EH (cell line): Measurements from ENCODE around the gene EXOC4.
A peak's percentile ranks its signal among the peaks of the same experiment; 100 is the strongest.

Experiments
- DNase-seq: peaks from one replicate; pipeline ENCODE4 v3.0.0-alpha.2; 2015; ENCODE audit warnings: low read depth

EXOC4 gene

DNA sequence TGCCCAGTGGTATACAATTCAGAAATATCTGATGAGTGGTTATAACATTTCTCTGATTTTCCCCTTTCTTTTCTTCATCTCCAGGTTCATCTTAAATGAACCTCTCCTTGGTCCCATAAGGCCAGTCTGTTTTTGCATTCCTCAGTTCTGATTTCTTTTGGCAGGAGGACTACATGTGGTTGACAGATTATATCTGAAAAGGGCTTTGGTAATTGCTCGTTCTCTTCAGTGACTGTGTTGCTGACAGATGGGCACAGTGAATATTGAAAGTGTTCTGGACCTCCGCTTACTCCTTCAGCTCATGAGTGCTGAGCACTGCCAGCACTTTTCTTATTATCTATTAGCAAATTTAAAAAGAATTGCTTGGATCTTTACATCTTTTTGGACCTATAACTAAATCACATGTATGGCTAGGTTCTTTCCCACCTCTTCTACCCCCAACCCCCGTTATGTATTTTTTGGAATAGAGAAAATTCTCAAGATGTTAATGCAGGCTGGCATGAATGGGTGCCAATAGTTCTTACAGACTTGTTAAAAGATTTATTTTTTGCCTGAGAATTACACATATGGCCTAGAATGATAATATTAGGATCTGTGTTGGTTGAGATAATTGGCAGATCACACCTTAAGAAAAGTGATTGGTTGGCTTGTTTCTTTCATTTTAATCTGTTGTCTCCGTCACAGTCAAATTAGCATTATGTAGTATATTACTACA is 323.0 kb downstream of the EXOC4 start:
- peak; percentile 43 for DNase-seq

- DNase-seq = no peak
These were observed 323.8 kb downstream of the EXOC4 start for GRCh38 chr7:133576612-133577168.

GRCh38 chr7:133582766-133583523 is 330.1 kb downstream of the EXOC4 start:
- DNase-seq = peak; percentile 92

GRCh38 chr7:133583545-133584171 is 330.8 kb downstream of the EXOC4 start:
- no peak for DNase-seq

DNA sequence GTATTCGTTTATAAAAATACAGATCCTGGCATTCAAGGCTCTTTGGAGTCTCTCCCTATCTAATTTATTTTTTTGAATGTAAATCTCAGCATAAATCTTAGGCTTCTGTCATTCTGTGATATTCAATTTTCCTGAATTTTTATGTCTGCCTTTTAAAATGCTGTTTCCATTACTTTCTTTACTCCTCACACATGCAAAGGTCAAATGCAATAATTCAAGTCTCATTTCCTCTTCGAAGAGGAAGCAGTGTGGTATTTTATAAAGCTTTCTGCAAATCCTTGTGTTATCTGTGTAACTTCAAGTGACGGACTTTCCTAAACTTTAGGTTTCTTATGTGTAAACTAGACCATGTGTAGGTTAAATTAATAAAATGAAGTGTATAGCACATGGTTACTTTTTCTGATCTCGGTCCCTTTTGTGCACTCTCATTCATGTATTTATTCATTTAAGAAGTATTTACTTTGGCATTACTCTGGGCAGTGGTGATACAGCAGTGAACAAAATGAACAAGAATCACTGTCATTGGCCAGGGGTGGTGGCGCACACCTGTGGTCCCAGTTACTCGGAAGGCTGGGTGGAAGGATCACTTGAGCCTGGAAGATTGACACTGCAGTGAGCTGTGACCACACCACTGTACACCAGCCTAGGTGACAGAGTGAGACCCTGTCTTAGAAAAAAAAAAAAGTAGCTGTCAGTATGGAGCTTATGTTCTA is 332.2 kb downstream of the EXOC4 start:
- no peak for DNase-seq

DNA sequence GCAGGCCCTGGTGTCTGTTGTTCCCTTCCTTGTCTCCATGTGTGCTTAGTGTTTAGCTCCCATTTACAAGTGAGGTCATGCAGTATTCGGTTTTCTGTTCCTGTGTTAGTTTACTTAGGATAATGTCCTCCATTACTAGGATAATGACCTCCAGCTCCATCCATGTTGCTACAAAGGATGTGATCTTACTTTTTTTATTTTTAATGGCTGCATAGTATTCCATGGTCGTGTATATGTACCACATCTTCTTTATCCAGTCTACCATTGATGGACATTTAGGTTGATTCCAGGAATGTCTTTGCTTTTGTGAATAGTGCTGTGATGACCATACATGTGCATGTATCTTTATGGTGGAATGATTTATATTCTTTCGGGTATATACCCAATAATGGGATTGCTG is 333.4 kb downstream of the EXOC4 start:
- no peak for DNase-seq

DNA sequence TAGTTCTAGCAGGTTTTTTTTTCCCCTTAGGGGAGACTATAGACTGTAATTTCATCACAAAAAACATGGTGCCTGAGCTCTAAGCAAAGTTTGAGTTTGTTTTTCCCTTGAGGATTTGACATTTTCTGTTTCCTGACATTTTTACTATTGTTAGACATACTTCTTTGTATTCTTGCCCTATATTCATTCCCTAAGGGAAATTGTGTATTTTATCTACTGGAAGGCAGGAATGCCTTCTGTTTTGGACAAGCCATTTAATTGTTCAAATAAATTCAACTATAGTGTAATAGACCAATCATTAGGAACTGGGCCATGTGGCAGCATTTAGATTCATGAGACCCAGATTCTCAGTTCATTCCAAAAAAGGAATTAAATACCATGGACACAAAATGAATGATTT is 335.0 kb downstream of the EXOC4 start:
- peak; percentile 23 for DNase-seq

DNA sequence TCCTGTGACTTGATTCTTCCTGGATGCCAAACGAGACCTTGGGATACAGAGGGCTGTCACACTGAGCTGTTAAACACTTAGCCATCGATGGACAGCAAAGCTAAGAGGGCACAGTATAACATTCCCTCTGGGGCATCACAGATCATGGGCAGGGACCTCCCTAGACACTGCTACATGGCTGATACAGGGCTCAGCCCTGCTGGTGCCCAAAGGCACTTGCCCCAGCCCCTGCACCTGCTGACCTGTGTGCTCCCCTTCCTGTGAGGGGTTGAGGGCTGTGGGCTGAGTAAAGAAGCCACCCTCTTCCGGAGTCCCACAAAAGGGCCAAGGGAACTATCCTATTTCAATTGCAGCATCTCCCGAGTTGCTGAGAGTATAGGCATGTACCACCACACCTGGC is 337.9 kb downstream of the EXOC4 start:
- DNase-seq = no peak

- no peak for DNase-seq
These were observed 338.9 kb downstream of the EXOC4 start for GRCh38 chr7:133591704-133592340.

- DNase-seq = no peak
These were observed 340.7 kb downstream of the EXOC4 start for GRCh38 chr7:133593561-133593960.

- DNase-seq = no peak
These were observed 348.7 kb downstream of the EXOC4 start for GRCh38 chr7:133601617-133602016.

- DNase-seq = peak; percentile 34
These were observed 349.4 kb downstream of the EXOC4 start for GRCh38 chr7:133602291-133602690.

GRCh38 chr7:133606991-133607390 is 354.1 kb downstream of the EXOC4 start:
- DNase-seq = no peak

DNA sequence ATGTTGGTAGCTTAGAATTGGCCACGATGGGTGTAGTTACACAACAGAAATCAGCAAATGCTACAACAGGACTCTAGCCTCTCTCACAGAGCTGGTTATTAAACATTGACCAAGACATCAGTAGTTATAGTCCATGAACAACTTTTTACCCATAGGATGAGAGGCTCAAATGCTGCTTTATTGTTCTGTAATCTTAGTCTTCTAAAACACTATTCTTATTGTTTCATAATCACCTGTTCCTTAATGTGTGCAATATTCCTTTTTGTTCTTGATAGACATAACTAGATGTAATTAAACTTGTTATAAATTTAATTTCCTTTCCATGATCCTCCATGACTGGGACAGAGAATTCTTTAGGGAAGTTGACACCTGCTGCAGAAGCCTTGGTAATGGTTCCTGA is 356.9 kb downstream of the EXOC4 start:
- no peak for DNase-seq

DNA sequence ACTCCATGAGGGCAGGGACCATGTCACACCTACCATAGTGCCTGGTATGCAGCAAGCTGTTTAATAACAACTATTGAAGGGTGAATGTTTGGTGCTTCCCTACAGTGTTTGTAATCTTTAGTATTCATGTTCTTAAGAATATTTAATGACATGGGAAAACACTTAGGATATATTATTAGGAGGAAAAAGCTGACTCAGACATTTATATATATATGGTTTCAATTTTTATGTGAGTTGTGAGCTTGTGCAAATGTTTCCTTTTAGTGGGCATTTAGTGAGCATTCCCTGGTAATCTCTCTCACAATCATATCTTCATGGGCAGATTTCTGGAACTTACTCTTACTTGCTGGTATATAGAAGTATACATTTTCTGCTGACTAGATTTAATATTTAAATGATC is 359.1 kb downstream of the EXOC4 start:
- DNase-seq = no peak

- no peak for DNase-seq
These were observed 360.4 kb downstream of the EXOC4 start for GRCh38 chr7:133613250-133613790.

GRCh38 chr7:133614251-133614650 is 361.4 kb downstream of the EXOC4 start:
- DNase-seq = no peak

- no peak for DNase-seq
These were observed 366.1 kb downstream of the EXOC4 start for GRCh38 chr7:133618970-133619369.

- DNase-seq = peak; percentile 6
These were observed 366.6 kb downstream of the EXOC4 start for GRCh38 chr7:133619491-133619890.

DNA sequence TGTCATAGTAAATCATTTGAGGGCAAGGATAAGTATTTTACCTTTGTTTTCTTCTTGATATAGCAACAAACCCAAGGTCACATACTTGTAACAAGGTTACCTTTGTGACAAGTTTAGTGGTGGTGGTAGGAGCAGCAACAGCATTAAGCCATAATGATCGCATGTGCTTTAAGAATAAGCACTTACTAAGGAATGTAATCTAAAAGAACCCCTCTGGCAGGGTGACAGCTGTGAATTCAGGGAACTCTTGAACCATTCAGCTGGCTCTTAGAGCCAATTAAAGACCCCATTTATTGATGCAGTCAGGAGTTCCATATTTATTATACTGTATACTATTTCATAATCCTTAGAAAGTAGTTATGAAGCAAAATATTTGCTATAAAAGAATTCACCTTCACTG is 370.8 kb downstream of the EXOC4 start:
- no peak for DNase-seq

- no peak for DNase-seq
These were observed 372.2 kb downstream of the EXOC4 start for GRCh38 chr7:133625046-133625445.
